GM18519 (cell line): Measurements from ENCODE around the gene MATN3.

Experiments used
- ATAC-seq: cut with Tn5 transposase; IDR thresholded peaks from one replicate; pipeline ENCODE4 v1.9.1; 2021; ENCODE audit warnings: mild to moderate bottlenecking, moderate library complexity; ENCODE audit not compliant: unreplicated experiment, low FRiP score

The MATN3 gene

DNA sequence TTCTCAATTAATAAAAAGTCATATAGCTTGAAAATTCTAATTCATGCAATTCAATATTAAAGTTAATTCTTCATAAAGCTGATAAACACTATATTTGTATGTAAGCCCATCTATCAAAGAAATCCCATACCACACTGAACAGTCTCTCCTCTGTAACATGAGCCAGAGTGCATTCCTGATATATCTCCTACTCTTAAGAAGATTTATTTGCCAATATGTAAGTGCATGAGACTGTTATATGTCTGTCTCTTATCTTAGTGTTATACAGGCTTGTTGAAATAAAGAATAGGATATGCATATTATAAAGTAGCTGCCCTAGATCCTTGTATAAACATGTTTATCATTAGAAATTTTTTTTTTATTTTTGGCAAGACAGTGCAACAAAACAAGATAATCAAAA lies 70.3 kb downstream of the MATN3 start:
- ATAC-seq, result no peak
